GM21390 (cell line): ENCODE data around the gene RPS23.

Experiments used
- ATAC-seq: cut with Tn5 transposase; IDR thresholded peaks from one replicate; pipeline ENCODE4 v1.9.1; 2021; ENCODE audit not compliant: unreplicated experiment

The RPS23 gene

GRCh38 chr5:82246960-82247574, 31.1 kb downstream of the RPS23 start:
- ATAC-seq = no peak

- no peak for ATAC-seq
Measured at GRCh38 chr5:82244854-82245635, 33.1 kb downstream of the RPS23 start.

GRCh38 chr5:82244151-82244550, 34.0 kb downstream of the RPS23 start:
- no peak for ATAC-seq

- ATAC-seq = no peak
Measured at GRCh38 chr5:82234885-82235284, 43.3 kb downstream of the RPS23 start.

GRCh38 chr5:82225525-82226172, 52.5 kb downstream of the RPS23 start:
- peak; percentile 95 for ATAC-seq
